MG63 (cell line): ENCODE results near the gene TRIM63. TPM values are rescaled to one million over a fixed set of nuclear protein-coding genes. Genes with fewer than 3 reads are reported as not detected.

Experiments used
- DNase-seq: peaks from one replicate; pipeline ENCODE4 v3.0.0-alpha.2; 2020
- H3K27me3 ChIP-seq: fragments of 250-450 bp; sonication (Bioruptor Pico); 2 replicates; pipeline ENCODE4 v1.5.1; 2020; ENCODE audit warnings: mild to moderate bottlenecking, moderate library complexity
- H3K36me3 ChIP-seq: fragments of 250-450 bp; sonication (Bioruptor Pico); 2 replicates; pipeline ENCODE4 v1.5.1; 2020; ENCODE audit warnings: mild to moderate bottlenecking, moderate library complexity
- H3K4me3 ChIP-seq: fragments of 250-450 bp; sonication (Bioruptor Pico); 2 replicates; pipeline ENCODE4 v1.5.1; 2020; ENCODE audit warnings: mild to moderate bottlenecking, moderate library complexity
- H3K9me3 ChIP-seq: fragments of 250-450 bp; sonication (Bioruptor Pico); 2 replicates; pipeline ENCODE4 v1.5.1; 2020; ENCODE audit warnings: mild to moderate bottlenecking, moderate library complexity
- total RNA-seq: library from RNA; depleted of rRNA; stranded (reverse); fragments of >200 nt; shearing (Covaris generic); gene quantifications from 2 replicates; pipeline ENCODE4 v1.2.3, GENCODE V29; 2014; ENCODE audit warnings: low replicate concordance

Gene TRIM63
- total RNA-seq, 1 experiment from 2014 or later: not detected

DNA sequence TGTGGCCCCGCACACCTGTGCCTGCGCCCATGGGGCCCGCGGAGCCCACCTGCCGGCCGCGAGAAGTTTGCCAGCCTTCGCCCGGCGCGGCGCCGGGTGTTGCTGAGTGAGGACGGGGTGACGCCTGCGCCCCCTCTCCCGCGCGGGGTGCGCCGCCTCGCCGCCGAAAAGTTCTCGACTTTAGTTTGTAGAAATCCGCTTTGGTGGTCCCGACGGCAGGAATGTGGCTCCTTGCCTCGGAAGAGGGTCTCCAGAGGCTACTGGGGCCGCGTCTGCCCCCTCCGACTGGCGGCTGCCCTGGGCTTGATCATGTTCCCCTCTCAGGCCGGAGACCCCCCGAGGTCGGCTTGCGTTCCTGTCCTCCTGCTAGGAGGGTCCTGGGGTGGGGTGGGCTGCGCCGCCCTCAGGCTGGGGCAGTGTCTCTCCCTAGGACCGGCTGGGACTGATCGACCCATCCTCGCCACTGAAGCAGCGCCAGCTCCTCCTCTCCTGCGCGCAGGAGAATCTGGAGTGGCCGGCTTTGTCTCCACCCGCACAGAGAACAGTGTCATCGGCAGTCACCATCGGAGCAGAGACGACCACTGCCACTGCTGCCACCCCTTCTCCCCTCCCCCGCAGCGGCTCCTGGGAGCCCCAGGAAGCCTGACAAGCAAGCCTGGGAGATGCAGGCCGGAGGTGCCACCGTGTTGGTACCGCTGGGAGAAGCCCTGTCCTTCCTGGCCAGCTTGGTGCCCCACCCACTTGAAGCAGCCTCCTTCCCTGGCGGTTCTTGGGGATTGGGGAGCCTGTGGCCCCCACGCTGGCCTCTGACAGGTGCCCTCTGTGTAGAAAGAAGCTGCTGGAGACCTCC is 21.0 kb downstream of the TRIM63 start:
- no peak overlapping the region for H3K4me3 ChIP-seq
- H3K27me3 ChIP-seq: peaks cover 28% of the 10 kb centered on the region
- no peak for DNase-seq
- no peaks in the 10 kb centered on the region for H3K9me3 ChIP-seq
- H3K36me3 ChIP-seq: no peaks in the 10 kb centered on the region

DNA sequence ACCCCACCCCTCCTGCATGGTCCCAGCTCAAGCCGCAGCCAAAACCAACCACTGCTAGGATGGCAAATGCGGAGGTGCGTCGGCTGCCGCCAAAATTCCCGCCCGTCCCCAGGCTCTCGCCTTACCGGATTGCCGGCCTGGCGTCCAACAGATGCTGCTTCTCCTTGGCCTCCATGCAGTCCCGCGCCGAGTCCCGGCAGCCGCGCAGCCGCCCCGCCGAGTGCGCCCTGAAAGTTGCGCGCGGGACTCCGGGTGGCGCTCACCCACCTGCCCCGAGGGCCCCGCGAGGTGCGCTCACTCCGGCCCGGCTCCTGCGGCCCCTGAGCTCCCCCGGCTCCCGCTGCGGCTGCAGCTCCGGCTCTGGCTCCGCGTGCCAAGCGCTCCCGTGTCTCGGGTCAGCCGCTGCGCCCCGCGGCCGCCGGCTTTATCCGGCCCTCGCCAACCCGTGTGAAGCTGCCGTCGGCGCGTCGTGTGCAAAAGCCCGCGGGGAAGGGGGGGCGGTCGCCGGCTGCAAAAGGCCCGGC is 21.6 kb downstream of the TRIM63 start, which contains the start of gene SLC30A2:
SLC30A2 (minus strand) TSS at position 397 of the 524 bp plus-strand sequence; CDS start at position 175, 222 bp downstream.
- Histone ChIP-seq H3K9me3 (no peaks in the 10 kb centered on the region), H3K27me3 (peaks cover 28% of the 10 kb centered on the region), H3K36me3 (no peaks in the 10 kb centered on the region), H3K4me3 (no peak within 1 kb of the TSS)
- peak; percentile 28 for DNase-seq

DNA sequence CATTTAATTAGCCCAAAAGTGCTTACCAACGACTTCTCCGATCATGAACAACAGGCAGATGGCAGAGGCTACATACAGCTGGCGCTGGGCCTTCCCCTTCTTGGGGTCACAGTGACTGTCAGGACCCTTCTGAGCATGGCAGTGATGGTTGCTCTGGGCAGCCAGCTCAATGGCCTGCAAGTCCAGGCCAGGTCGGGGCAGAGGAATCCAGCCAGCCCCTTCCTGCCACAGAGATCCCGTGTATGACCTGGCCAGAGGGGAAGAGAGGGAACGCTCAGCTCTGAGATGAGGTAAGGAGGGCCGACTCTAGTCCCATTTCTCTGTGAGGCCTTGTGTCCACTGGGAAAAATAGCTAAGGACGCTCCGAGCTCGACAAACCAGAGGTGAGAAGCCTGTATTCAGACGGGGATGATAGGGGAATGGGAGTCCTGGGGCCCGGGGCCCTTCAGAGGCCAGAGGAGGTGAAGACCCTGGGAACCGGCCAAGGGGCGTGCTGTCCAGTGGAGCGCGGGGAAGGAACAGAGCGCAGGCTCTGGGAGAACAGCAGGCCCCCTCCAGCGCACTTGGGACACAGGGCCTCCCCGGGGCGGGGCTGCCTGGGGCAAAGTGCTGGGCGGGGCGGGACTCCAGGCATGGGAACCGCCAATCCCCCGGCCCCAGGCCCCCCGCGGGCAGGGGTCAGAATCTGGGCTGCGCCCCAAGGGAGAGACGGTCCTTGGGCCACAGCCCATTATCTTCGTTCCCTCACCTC is 22.3 kb downstream of the TRIM63 start:
- DNase-seq: no peak

DNA sequence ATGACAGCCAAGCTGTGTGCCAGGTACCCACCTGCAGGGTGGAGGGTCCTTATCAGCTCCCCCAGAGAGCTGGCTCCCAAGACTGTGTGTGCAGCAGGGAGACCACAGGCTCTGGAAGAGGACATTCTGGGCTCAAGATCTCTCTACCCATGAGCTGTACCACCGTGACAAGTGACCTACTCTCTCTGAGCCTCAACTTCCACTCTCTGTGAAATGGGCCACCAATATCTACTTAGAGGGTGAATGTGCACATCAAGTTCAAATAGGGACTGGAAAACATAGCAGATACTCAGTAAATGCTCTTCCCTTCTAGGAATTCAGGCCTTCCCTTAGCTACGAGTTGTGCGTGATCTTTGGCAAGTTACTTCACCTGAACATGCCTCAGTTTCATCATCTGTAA is 23.0 kb downstream of the TRIM63 start:
- Histone ChIP-seq H3K9me3 (no peaks in the 10 kb centered on the region), H3K4me3 (no peak overlapping the region), H3K36me3 (no peaks in the 10 kb centered on the region), H3K27me3 (peaks cover 28% of the 10 kb centered on the region)
- no peak for DNase-seq

More for the DNA sequence above, 22.3 kb downstream of the TRIM63 start:
- Histone ChIP-seq H3K36me3 (no peaks in the 10 kb centered on the region), H3K27me3 (peaks cover 28% of the 10 kb centered on the region), H3K4me3 (no peak overlapping the region), H3K9me3 (no peaks in the 10 kb centered on the region)

DNA sequence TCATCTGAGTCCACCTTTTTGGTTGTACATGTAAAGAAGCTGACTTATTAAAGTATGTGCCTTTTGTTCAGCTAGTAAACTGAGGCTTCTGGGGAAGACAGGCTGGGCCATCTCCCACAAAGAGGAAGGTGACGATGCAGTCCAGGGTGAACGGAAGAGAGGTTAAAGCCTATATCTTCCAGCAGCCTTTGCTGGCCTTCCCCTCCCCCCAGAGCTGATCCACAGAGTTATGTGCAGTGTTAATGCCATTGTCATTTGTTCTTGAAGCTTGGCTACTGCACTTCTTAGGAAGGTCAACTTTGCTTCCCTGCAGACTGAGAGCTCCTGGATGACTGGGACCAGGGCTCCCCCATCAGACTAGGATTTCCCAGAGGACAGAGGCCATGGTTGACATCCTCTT is 23.7 kb downstream of the TRIM63 start:
- Histone ChIP-seq H3K36me3 (no peaks in the 10 kb centered on the region), H3K27me3 (peaks cover 28% of the 10 kb centered on the region), H3K9me3 (no peaks in the 10 kb centered on the region), H3K4me3 (no peak overlapping the region)
- DNase-seq: no peak

DNA sequence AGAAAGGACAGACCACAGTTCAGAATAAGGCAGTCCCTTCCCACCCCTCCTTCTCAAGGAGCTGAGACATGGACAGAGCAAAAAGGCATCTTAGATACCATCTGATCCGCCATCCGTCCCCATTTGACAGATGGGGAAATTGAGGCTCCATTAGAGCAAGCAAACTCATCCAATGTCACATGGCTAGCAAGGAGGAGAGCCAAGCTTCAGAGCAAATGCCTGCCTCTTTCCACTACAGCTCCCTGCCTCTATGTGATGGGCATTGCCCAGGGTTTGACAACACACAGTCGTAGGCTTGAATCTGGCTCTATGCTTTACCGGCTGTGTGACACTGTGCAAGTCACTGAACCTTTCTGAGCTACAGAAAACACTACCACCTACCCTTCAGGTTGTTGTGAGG is 25.5 kb downstream of the TRIM63 start:
- Histone ChIP-seq H3K4me3 (no peak overlapping the region), H3K9me3 (no peaks in the 10 kb centered on the region), H3K27me3 (peaks cover 21% of the 10 kb centered on the region), H3K36me3 (no peaks in the 10 kb centered on the region)
- no peak for DNase-seq

DNA sequence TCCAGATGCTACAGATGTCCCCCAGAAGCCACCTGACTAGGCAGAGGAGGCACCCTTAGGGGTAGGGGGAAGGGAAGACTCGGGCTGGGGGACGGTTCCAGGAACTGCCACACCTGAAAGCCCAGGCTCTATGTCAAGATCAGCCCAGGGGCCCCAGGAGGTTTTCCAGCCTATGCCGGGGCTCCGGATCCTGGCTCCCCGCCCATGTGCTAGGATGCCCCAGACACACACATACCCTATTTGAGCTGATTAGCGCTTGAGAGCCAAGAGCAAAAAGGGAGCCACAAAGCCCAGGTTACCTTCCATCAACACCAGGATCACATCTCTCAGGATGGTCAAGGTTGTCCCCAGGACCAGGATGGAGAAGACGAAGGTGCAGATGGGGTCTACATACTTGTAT is 26.0 kb downstream of the TRIM63 start:
- Histone ChIP-seq H3K9me3 (no peaks in the 10 kb centered on the region), H3K36me3 (no peaks in the 10 kb centered on the region), H3K27me3 (peaks cover 15% of the 10 kb centered on the region), H3K4me3 (no peak overlapping the region)
- no peak for DNase-seq

DNA sequence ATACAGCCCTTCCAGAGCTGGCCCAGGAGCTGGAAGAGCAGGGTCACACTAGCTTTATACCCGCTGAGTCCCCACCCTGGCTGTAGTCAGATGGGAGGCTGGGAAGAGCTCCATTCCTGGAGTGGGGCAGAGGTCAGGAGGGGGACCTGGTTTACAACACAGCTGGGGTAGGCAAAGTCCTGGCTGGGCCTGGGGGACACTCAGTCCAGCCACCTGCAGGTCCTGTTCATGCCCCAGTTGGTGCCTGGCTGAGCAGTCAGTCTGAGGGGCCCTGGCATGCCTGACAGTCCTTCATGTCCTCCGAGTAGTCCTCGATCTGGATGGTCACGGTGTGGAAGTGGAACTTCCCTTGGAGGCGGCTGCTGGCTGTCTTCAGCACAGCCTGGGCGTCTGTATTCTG is 28.5 kb downstream of the TRIM63 start:
- H3K27me3 ChIP-seq: no peaks in the 10 kb centered on the region
- no peak for DNase-seq
- no peaks in the 10 kb centered on the region for H3K9me3 ChIP-seq
- no peaks in the 10 kb centered on the region for H3K36me3 ChIP-seq
- no peak overlapping the region for H3K4me3 ChIP-seq

DNA sequence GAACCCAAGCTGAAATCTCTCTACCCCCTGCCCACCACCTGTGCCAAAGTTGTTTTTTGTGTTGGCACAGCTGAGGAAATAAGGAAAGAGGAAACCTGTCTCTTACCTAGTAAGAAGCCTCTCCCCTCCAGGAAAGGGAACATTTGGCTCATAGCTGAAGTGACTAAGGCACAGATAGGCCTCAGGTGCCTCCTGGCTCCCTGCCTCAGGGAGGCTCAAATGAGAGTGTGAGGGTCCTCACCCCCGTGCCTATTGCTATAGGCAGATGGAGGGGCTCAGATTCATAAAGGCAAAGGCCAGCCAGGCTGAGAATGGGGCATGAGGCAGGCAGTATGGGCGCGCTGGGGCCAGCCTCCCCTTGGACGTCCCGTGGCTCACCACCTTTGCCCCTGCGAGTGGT is 29.0 kb downstream of the TRIM63 start:
- H3K4me3 ChIP-seq: no peak overlapping the region
- no peak for DNase-seq
- no peaks in the 10 kb centered on the region for H3K36me3 ChIP-seq
- no peaks in the 10 kb centered on the region for H3K27me3 ChIP-seq
- no peaks in the 10 kb centered on the region for H3K9me3 ChIP-seq

DNA sequence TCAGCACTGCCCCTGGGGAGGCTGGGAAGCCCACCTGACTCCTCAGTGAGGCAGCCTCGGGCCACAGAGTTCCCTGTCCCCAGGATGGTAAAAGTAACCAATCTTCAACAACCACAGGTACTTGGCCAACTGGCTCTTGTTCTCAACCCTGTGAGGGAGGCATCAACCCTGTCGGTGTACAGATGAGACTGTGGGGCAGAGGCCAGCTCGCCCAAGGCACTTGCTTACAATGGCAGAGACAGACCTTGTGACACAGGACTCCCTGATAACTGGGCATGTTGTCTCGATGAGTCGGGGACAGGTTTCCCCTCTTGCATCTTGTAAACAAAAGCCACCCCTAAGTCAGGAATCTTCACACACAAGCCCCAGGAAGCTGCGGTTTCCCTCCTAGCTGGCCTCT is 29.5 kb downstream of the TRIM63 start:
- DNase-seq: no peak

DNA sequence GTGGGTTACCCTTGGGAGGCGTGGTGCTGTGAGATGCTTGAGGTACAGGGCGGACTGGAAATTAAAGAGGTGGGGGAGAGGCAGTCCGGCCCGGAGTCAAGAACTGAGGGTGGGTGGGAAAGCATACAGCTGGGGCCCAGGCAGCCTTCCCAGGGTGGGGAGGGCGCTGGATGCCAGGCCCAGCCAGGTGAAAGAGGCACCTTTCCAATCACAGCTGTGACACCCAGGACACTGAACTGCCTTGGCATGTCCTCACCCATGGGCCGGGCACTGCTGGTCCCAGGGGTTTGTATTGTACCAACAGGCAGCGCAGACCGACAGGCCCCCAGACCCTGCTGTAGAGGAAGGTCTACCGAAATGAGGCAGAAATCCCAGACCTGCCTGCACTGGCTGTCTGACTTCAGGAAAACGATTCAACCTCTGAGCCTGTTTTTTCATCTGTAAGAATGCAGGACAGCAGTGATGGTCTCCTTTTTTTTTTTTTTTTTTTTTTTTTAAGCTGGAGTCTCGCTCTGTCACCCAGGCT is 30.6 kb downstream of the TRIM63 start:
- Histone ChIP-seq H3K4me3 (no peak overlapping the region), H3K9me3 (no peaks in the 10 kb centered on the region), H3K27me3 (no peaks in the 10 kb centered on the region), H3K36me3 (no peaks in the 10 kb centered on the region)
- DNase-seq: no peak

More for the DNA sequence above, 29.5 kb downstream of the TRIM63 start:
- H3K9me3 ChIP-seq: no peaks in the 10 kb centered on the region
- no peaks in the 10 kb centered on the region for H3K36me3 ChIP-seq
- H3K27me3 ChIP-seq: no peaks in the 10 kb centered on the region
- no peak overlapping the region for H3K4me3 ChIP-seq

DNA sequence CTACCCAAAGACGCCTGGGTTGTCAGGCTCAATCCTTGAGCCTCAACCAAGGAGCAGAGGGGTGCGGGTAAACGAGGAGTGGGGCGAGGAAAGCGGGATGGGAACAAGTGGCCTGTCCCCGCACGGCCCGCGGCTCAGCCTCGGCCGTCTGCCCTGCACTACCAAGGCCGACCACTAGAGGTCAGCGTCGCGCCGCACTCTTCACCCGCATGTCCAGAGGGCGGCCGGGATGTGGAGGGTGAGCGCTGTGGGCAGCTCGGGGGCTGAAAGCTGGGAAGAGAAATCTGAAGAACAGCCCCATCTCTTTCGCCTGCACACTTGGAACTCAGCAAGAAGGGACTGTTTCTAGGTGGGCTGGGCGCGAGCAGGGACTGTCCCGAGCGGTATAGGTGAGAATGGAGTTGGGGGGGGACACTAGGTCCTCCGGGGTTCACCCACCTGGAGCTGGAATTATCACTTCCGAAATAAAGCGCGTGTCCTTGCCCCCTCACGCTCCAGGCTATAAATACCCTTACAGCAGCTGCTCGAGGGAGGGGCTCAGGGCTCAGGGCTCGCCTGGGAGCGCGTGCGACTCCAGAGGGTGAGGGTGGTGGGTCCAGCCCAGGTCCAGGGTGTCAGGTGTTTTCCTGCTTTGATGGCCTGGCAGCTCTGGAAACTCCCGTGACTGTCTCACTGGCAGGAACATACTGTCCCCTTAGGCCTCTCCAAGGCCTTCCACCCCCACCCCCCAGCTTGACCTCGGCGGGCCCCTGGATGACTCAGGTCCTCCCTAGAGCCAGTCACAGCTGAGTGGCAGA is 31.3 kb downstream of the TRIM63 start:
- peak; percentile 67 for DNase-seq
- H3K9me3 ChIP-seq: no peaks in the 10 kb centered on the region
- no peaks in the 10 kb centered on the region for H3K27me3 ChIP-seq
- peak overlapping the region; percentile 61 for H3K4me3 ChIP-seq
- no peaks in the 10 kb centered on the region for H3K36me3 ChIP-seq

DNA sequence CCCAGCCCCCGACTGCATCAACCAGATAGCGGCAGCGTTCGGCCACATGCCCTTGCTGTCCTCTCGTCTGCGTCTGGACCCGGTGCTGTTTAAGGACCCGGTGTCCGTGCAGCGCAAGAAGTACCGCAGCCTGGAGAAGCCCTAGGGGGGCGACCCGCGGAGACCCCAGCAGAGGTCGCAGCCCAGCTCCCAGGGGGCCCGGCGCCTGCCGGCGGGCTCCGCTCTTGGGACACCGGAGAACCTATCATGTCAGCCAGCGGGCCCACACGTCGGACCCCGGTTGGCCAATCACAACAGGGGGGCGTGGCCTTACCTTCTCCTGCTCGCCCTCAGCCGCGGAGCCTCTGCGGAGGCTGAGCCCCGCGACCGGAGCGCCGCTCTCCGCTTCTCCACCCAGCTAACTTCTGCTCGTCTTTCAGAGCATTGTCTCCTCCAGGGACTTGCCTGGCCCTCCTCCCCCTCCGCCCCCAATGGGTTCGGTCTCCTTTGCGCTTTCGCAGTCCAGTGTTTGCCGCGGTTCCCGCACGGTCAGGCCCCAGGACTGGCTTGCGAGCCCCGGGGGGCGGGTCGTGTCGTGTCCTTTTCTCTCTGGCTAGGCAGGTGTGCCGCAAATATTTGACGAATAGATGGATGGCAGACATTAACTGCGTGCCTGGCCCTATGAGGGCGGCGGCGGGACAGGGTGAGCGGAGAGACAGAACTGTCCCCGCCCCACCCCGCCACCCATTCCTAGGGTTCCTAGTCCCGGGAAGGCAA is 32.0 kb downstream of the TRIM63 start:
- Histone ChIP-seq H3K27me3 (no peaks in the 10 kb centered on the region), H3K4me3 (peak overlapping the region; percentile 61), H3K9me3 (no peaks in the 10 kb centered on the region), H3K36me3 (no peaks in the 10 kb centered on the region)
- peak; percentile 93 for DNase-seq

DNA sequence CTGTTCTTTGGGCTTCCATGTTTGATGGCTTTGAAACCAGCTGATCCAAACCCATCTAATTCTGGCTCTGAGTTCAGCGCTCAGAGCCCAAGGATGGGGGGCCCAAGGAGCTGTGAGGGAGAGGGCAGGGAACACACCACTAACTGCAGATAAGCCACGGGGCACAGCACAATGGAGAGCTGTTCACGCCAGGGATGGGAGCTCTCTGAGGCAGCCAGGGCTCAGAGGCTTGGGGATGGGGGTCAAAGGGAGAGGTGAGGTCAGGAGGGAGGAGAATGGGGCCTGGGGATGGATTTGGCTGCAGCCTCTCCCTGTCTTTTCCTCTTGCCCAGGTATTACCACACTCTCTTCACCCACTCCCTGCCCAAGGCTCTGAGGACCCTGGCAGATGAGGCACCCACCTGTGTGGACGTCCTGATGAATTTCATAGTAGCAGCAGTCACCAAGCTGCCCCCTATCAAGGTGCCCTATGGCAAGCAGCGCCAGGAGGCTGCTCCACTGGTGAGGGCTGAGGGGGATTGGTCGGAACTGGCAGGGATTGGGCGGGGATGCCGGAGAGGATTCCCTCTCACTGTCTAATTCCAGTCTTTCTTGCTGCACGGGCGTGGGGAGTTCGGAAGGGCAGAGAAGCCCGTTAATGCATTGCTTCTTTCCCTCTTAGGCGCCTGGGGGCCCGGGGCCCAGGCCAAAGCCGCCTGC is 32.8 kb downstream of the TRIM63 start:
- Histone ChIP-seq H3K9me3 (no peaks in the 10 kb centered on the region), H3K27me3 (no peaks in the 10 kb centered on the region)
- DNase-seq: no peak

DNA sequence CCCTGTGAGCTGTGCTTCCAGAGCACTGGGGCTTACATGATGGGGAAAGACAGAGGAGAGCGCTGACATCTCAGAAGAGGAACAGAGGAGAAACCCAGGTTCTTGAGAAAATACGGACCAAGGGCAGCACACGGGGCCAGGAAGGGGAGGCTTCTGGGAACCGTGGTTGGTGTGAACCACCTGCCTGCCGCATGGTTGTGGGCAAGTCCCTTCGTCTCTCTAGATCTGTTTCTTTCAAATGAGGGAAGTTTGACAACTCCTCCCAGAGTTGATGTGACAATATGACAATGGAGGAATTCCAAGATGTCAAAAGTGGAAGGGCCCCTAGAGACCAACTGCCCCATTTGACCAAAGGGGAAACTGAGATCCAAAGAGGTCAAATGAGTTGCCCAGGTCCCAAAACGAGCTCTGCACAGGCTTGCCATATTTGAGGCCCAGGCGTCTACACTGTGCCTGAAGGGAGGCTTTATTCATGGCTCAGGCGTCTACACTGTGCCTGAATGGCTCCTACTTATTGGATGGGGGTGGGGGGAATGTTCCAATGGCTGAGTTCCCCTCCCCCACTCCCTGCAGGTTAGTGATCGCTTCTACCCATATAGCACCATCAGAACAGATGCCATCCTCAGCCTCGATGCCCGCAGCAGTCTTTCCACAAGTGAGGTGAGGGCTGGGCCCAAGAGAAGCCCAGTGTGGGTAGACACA is 34.6 kb downstream of the TRIM63 start:
- H3K4me3 ChIP-seq: no peak overlapping the region
- no peak for DNase-seq
- H3K27me3 ChIP-seq: no peaks in the 10 kb centered on the region
- no peaks in the 10 kb centered on the region for H3K9me3 ChIP-seq
- no peaks in the 10 kb centered on the region for H3K36me3 ChIP-seq

More for the DNA sequence above, 32.8 kb downstream of the TRIM63 start:
- H3K4me3 ChIP-seq: peak overlapping the region; percentile 61
- H3K36me3 ChIP-seq: no peaks in the 10 kb centered on the region
